Measurements from ENCODE around the gene LBHD2. TPM values are rescaled to one million over a fixed set of nuclear protein-coding genes. Genes with fewer than 3 reads are reported as not detected.
A peak's percentile ranks its signal among the peaks of the same experiment; 100 is the strongest.

Gene LBHD2
- total and polyA plus RNA-seq, 2 of the 8 experiments (the other 6 are each of a cell fraction or from before 2014, with no cell fraction given): not detected

DNA sequence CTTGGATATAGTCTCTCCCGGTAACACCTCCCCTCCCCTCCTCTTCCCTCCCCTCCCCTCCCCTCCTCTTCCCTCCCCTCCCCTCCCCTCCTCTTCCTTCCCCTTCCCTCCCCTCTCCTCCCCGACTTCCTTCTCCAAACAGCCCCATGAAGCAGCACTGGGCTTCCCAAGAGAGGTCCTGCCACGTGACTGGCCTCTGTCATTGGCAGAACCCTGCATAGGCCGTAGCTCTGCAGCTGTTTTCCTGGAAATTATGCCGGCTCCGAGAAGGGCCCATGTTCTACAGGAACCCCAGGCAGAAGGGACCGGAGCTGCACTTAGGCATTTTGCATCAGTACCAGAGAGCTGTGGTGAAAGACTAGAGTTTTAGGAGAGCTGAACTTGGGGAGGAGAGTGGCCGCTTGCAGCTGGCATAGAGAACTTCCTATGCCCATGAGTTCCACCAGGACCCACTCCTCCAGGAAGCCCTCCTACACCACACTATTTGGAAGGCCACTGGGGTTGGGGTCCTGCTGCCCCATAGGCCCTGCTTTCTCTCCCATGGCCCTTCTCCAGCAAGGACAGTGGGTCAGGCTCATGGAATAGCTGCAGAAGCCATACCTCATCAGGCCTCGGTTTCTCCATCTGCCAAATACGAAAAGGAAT is 34.1 kb downstream of the LBHD2 start:
- no peak overlapping the region for H2BK20ac ChIP-seq (ENCODE audit: low read length)
- H4K5ac ChIP-seq (ENCODE audit: insufficient read length, low read depth, low read length): no peak overlapping the region
- no peak overlapping the region for H2BK15ac ChIP-seq (ENCODE audit: low read length)
- H3K4me1 ChIP-seq (replicated peaks in 1 of 4; ENCODE audit: control insufficient read depth in 3 of 4, insufficient read depth in 4 of 4, low read length in 3 of 4): peaks cover 0 to 20% (median 16%) of the 10 kb centered on the region in 4 experiments; a peak in 6 of 7 replicates
- DNase-seq (ENCODE audit: low read depth in 1 of 2, low spot score in 2 of 2): no peak
- H2BK120ac ChIP-seq (replicated peaks; ENCODE audit: low read depth, low read length): no peak overlapping the region
- peak overlapping the region; percentile 28; the same call in 1 of the 2 replicates for H3K18ac ChIP-seq (ENCODE audit: extremely low read depth, low read length)
- H3K4me3 ChIP-seq (ENCODE audit: extremely low read depth in 1 of 4, insufficient read depth in 2 of 4, low read depth in 3 of 4, low read length in 4 of 4): no peak overlapping the region
- no peak overlapping the region for H3K14ac ChIP-seq (ENCODE audit: insufficient read length)
- H3K23me2 ChIP-seq (ENCODE audit: low read depth, low read length): peaks cover 3% of the 10 kb centered on the region; the same call in 1 of the 2 replicates
- no peak overlapping the region for H4K91ac ChIP-seq (replicated peaks; ENCODE audit: insufficient read length, low read length)
- H3K23ac ChIP-seq (ENCODE audit: insufficient read length): no peak overlapping the region
- H3K27ac ChIP-seq (ENCODE audit: low read depth, low read length): no peak overlapping the region
- no peak overlapping the region for H3K4ac ChIP-seq (replicated peaks; ENCODE audit: insufficient read length, low read depth, low read length)
- ChIA-PET CTCF (ENCODE audit: partially characterized antibody) (interaction anchor here (0.6 to 18.4 kb wide), 6 partner anchors 8 to 180 kb away, joined by 3 to 276 read pairs (median 5); no protein-coding TSS in a partner anchor), POLR2A (ENCODE audit: partially characterized antibody) (interaction anchor here (0.7 to 1.5 kb wide), 4 partner anchors 8 to 18 kb away, joined by 3 to 4 read pairs (median 4); no protein-coding TSS in a partner anchor)
- WGBS, 2 experiments (ENCODE audit: extremely low coverage in 1 of 2, insufficient coverage in 1 of 2, insufficient read length in 1 of 2, insufficient replicate concordance in 2 of 2, low coverage in 1 of 2, low lambda C conversion rate in 2 of 2, missing lambda C conversion rate in 1 of 2): 73% methylated on average over 9 of the region's 10 CpGs; no CpG with 5 or more reads in 1 of the 2 experiments
- H3K4me2 ChIP-seq (ENCODE audit: insufficient read depth in 1 of 2, low read depth in 2 of 2, low read length in 2 of 2): no peak overlapping the region
- no peaks in the 10 kb centered on the region for H3K79me1 ChIP-seq (ENCODE audit: low read depth, low read length)
- H3K79me2 ChIP-seq (ENCODE audit: control insufficient read depth in 1 of 2, insufficient read depth in 2 of 2, low read length in 2 of 2): no peaks in the 10 kb centered on the region
- H3K56ac ChIP-seq (replicated peaks; ENCODE audit: insufficient read length, low read depth, low read length): no peak overlapping the region
- no peaks in the 10 kb centered on the region for H3K9me3 ChIP-seq (ENCODE audit: insufficient read depth in 2 of 2, low read depth in 1 of 2, low read length in 1 of 2)
- no peaks in the 10 kb centered on the region for H4K20me1 ChIP-seq (replicated peaks in 1 of 2; ENCODE audit: control insufficient read depth in 1 of 2, insufficient read depth in 2 of 2, low read length in 2 of 2)
- no peak overlapping the region for H3K9ac ChIP-seq (replicated peaks in 1 of 4; ENCODE audit: extremely low read depth in 1 of 4, low read depth in 3 of 4, low read length in 3 of 4)
- H3K36me3 ChIP-seq (ENCODE audit: control insufficient read depth in 2 of 4, insufficient read depth in 4 of 4, low read length in 3 of 4): no peaks in the 10 kb centered on the region
- no peak overlapping the region for H2AFZ ChIP-seq (ENCODE audit: low read length)
- 0 out of 2 replicates have a peak overlapping the region, but pooled peaks have one; percentile 60 for H2BK12ac ChIP-seq (ENCODE audit: low read depth, low read length)
- H2AK5ac ChIP-seq (ENCODE audit: low read depth, low read length): no peak overlapping the region
- FAIRE-seq: no peak
- peak overlapping the region; percentile 35; the same call in 1 of the 2 replicates for H2BK5ac ChIP-seq (ENCODE audit: low read depth, low read length)
- H4K8ac ChIP-seq (ENCODE audit: extremely low read depth, insufficient read depth, low read length): no peak overlapping the region
- peaks cover 0 to 5% (median 0%) of the 10 kb centered on the region in 4 experiments; a peak in 3 of 7 replicates for H3K27me3 ChIP-seq (replicated peaks in 1 of 4; ENCODE audit: control insufficient read depth in 3 of 4, extremely low read depth in 1 of 4, insufficient read depth in 3 of 4, low read length in 3 of 4)
- TF ChIP-seq SP2 (IDR thresholded peaks at IDR 0.05; ENCODE audit: low read length) (no peak), KDM5A (IDR thresholded peaks at IDR 0.05; ENCODE audit: low read length) (no peak), SP1 (IDR thresholded peaks at IDR 0.05; ENCODE audit: low read depth, low read length) (no peak), ATF2 (IDR thresholded peaks at IDR 0.05; ENCODE audit: low read length) (no peak), EZH2 (IDR thresholded peaks at IDR 0.05; ENCODE audit: low read depth, low read length, severe bottlenecking) (no peak), SUZ12 (IDR thresholded peaks at IDR 0.05; ENCODE audit: low read length) (no peak), FOSL1 (IDR thresholded peaks at IDR 0.05; ENCODE audit: insufficient read depth, low read depth, low read length) (no peak), TAF1 (IDR thresholded peaks at IDR 0.05; ENCODE audit: low read depth, low read length) (no peak), TAF7 (optimal IDR thresholded peaks at IDR 0.05; ENCODE audit: borderline replicate concordance, low read depth, low read length) (no peak), YY1 (IDR thresholded peaks at IDR 0.05; ENCODE audit: low read depth, low read length) (no peak), CBX8 (IDR thresholded peaks at IDR 0.05; ENCODE audit: borderline replicate concordance, low read depth, low read length) (no peak)
